Mesodermal cell (in vitro differentiated cells): ENCODE measurements around the gene ANKHD1.
"Not testable (repeated sequence)": the region's sequence is repeated elsewhere in the genome, so short reads cannot be mapped to it uniquely, and the experiment has no call there.

Experiments
- H3K27ac ChIP-seq: 2 replicates; pipeline ENCODE4 v1.7.0; 2013; ENCODE audit warnings: mild to moderate bottlenecking, low read depth, low read length, moderate library complexity; ENCODE audit not compliant: severe bottlenecking
- H3K36me3 ChIP-seq: 2 replicates; pipeline ENCODE4 v1.7.1; 2013; ENCODE audit warnings: mild to moderate bottlenecking, low read length, moderate library complexity; ENCODE audit not compliant: control insufficient read depth, insufficient read depth
- H3K4me1 ChIP-seq: one replicate; pipeline ENCODE4 v1.7.1; 2013; ENCODE audit warnings: mild to moderate bottlenecking, low read length; ENCODE audit not compliant: insufficient read depth, control insufficient read depth, poor library complexity, severe bottlenecking
- H3K4me3 ChIP-seq: 2 replicates; pipeline ENCODE4 v1.7.0; 2013; ENCODE audit warnings: low read length, control low read depth, mild to moderate bottlenecking; ENCODE audit not compliant: insufficient read depth, poor library complexity, severe bottlenecking; ENCODE audit errors: extremely low read depth
- H3K9me3 ChIP-seq: 2 replicates; pipeline ENCODE4 v1.7.1; 2013; ENCODE audit warnings: mild to moderate bottlenecking, low read length, moderate library complexity; ENCODE audit not compliant: control insufficient read depth
- WGBS, 2 experiments: methylation state at CpG; one replicate each; pipeline ENCODE4 v1.1.5; 2013; ENCODE audit warnings: missing lambda C conversion rate in 2 of 2; ENCODE audit not compliant: insufficient coverage in 2 of 2; 5-methylcytosine and 5-hydroxymethylcytosine counted together

Gene ANKHD1

DNA sequence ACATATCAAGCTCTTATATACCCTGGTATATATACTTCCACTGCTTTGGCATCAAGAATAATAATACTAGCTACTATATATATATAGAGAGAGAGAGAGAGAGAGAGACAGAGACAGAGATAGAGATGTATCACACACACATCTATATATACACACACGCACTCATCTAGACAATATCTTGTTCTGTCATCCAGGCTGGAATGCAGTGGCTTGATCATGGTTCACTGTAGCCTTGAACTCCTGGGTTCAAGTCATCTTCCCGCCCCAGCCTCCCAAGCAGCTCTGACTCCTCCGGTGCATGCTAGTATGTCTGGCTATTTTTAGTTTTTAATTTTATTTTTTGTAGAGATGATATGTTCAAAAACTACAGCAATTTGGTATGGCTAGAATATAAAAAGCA lies 22.5 kb downstream of the ANKHD1 start:
- Histone ChIP-seq H3K4me1 (no peaks in the 10 kb centered on the region), H3K27ac (no peak overlapping the region), H3K4me3 (no peak overlapping the region), H3K36me3 (no peaks in the 10 kb centered on the region), H3K9me3 (no peaks in the 10 kb centered on the region)
- 17 to 64% methylated on average over 1 of the region's 3 CpGs for WGBS, 2 experiments

DNA sequence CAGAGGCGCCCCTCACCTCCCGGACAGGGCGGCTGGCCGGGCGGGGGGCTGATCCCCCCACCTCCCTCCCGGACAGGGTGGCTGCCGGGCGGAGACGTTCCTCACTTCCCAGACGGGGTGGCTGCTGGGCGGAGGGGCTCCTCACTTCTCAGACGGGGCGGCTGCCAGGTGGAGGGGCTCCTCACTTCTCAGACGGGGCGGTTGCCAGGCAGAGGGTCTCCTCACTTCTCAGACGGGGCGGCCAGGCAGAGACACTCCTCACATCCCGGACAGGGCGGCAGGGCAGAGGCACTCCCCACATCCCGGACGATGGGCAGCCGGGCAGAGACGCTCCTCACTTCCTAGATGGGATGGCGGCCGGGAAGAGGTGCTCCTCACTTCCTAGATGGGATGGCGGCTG lies 26.1 kb downstream of the ANKHD1 start:
- not testable (repeated sequence) for H3K4me3 ChIP-seq, H3K9me3 ChIP-seq, H3K27ac ChIP-seq, H3K36me3 ChIP-seq, H3K4me1 ChIP-seq
- WGBS, 2 experiments = no CpG with 5 or more reads among the region's 26 CpGs

- Histone ChIP-seq H3K4me3 (no peak overlapping the region), H3K27ac (no peak overlapping the region), H3K4me1 (no peaks in the 10 kb centered on the region), H3K36me3 (no peaks in the 10 kb centered on the region), H3K9me3 (no peaks in the 10 kb centered on the region)
- WGBS, 2 experiments = 94 to 100% methylated on average over 1 to 2 of the region's 2 CpGs
Measured at GRCh38 chr5:140429724-140430123, 28.1 kb downstream of the ANKHD1 start.

DNA sequence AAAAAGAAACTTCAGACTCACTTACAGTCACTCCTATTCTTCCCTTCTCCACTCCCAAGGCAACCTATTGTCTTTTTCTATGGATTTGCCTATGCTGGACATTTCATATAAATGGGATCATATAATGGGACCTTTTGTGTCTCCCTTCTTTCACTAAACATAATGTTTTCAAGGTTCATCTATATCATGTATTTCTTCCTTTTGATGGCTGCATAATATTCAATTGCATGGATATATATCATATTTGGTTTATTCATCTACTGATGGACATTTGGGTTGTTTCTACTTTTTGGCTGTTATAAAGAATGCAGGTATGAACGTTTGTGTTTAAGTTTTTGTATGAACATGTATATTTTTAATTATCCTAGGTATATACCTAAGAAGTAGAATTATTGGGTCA lies 30.6 kb downstream of the ANKHD1 start:
- no CpG with 5 or more reads among the region's 1 CpG for WGBS, 2 experiments
- no peaks in the 10 kb centered on the region for H3K4me1 ChIP-seq
- no peak overlapping the region for H3K4me3 ChIP-seq
- H3K27ac ChIP-seq = no peak overlapping the region
- no peaks in the 10 kb centered on the region for H3K9me3 ChIP-seq
- peaks cover 15% of the 10 kb centered on the region for H3K36me3 ChIP-seq

GRCh38 chr5:140432916-140433315 lies 31.3 kb downstream of the ANKHD1 start:
- no peaks in the 10 kb centered on the region for H3K4me1 ChIP-seq
- no peaks in the 10 kb centered on the region for H3K9me3 ChIP-seq
- no peak overlapping the region for H3K4me3 ChIP-seq
- WGBS, 2 experiments = 93 to 95% methylated on average over 6 to 7 of the region's 8 CpGs
- H3K27ac ChIP-seq = no peak overlapping the region
- H3K36me3 ChIP-seq = peaks cover 19% of the 10 kb centered on the region

DNA sequence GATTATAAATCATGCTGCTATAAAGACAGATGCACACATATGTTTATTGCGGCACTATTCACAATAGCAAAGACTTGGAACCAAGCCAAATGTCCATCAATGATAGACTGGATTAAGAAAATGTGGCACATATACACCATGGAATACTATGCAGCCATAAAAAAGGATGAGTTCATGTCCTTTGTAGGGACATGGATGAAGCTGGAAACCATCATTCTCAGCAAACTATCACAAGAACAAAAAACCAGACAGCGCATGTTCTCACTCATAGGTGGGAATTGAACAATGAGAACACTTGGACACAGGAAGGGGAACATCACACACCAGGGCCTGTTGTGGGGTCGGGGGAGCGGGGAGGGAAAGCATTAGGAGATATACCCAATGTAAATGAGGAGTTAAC lies 55.7 kb downstream of the ANKHD1 start:
- WGBS, 2 experiments = no CpG with 5 or more reads among the region's 4 CpGs
- H3K9me3 ChIP-seq, H3K4me3 ChIP-seq, H3K4me1 ChIP-seq, H3K27ac ChIP-seq: not testable (repeated sequence)
- H3K36me3 ChIP-seq = peaks cover 19% of the 10 kb centered on the region

- Histone ChIP-seq H3K36me3 (peaks cover 11% of the 10 kb centered on the region), H3K4me3 (no peak overlapping the region), H3K27ac (no peak overlapping the region), H3K4me1 (no peaks in the 10 kb centered on the region), H3K9me3 (no peaks in the 10 kb centered on the region)
- WGBS, 2 experiments = no CpG with 5 or more reads among the region's 1 CpG
Measured at GRCh38 chr5:140466981-140467742, 65.5 kb downstream of the ANKHD1 start.

GRCh38 chr5:140468188-140468587 lies 66.6 kb downstream of the ANKHD1 start:
- H3K27ac ChIP-seq = no peak overlapping the region
- peaks cover 9% of the 10 kb centered on the region for H3K36me3 ChIP-seq
- WGBS, 2 experiments = 100% methylated on average over 1 to 3 of the region's 3 CpGs
- H3K4me1 ChIP-seq = no peaks in the 10 kb centered on the region
- no peaks in the 10 kb centered on the region for H3K9me3 ChIP-seq
- no peak overlapping the region for H3K4me3 ChIP-seq

GRCh38 chr5:140469259-140469658 lies 67.6 kb downstream of the ANKHD1 start:
- no peaks in the 10 kb centered on the region for H3K9me3 ChIP-seq
- 100% methylated on average over 1 of the region's 6 CpGs; no CpG with 5 or more reads in 1 of the 2 experiments for WGBS, 2 experiments
- peaks cover 17% of the 10 kb centered on the region for H3K36me3 ChIP-seq
- H3K4me1 ChIP-seq = no peaks in the 10 kb centered on the region
- H3K27ac ChIP-seq = no peak overlapping the region
- no peak overlapping the region for H3K4me3 ChIP-seq

DNA sequence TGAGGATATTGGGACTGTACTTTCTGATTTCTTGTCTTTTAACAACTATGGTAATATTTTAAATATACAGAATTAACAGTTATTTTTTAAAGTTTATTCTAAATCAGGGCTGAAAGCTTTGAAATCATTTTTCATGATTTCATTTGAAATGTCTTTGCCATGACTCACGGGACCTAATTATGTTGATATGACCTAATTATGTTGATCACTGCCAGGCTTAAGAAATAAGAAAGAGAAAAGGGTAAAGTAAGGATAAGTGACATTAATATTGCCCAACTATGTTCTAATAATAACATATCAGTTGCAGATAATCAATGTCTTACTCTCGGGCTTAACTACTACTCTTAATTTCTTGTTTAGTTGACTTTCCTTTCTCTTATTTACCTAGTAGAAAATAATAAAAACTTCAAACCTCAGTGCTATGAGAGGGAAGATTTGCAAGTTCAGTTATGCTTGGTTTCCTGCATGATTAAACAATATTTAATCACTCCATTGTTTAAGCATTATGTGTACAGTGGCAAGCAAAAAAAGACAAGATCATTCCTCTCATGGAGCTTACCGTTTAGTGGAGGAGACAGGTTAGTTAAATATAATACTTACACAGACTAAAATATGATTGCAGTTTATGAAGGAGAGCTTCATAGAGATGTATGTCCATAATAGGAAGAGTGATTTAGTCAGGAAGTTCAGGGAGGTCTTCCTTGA lies 78.8 kb downstream of the ANKHD1 start:
- WGBS, 2 experiments = no CpG with 5 or more reads among the region's 3 CpGs
- H3K36me3 ChIP-seq = peaks cover 17% of the 10 kb centered on the region
- no peaks in the 10 kb centered on the region for H3K9me3 ChIP-seq
- H3K4me3 ChIP-seq = no peak overlapping the region
- H3K4me1 ChIP-seq = no peaks in the 10 kb centered on the region
- H3K27ac ChIP-seq = no peak overlapping the region

GRCh38 chr5:140481758-140482157 lies 80.1 kb downstream of the ANKHD1 start:
- no peaks in the 10 kb centered on the region for H3K9me3 ChIP-seq
- peaks cover 20% of the 10 kb centered on the region for H3K36me3 ChIP-seq
- no peak overlapping the region for H3K27ac ChIP-seq
- H3K4me3 ChIP-seq = no peak overlapping the region
- no peaks in the 10 kb centered on the region for H3K4me1 ChIP-seq
- no CpG with 5 or more reads among the region's 2 CpGs for WGBS, 2 experiments
